H1 (cell line): ENCODE data around the gene CDK5RAP2. TPM values are rescaled to one million over a fixed set of nuclear protein-coding genes. Genes with fewer than 3 reads are reported as not detected.

Experiments used
- CTCF ChIA-PET: fragments of 300-600 bp; sonication (Branson Sonifier 250); formaldehyde crosslinking; loops from one replicate; lab custom pipeline; 2021; ENCODE audit not compliant: partially characterized antibody; lab: Charles Lee
- POLR2A ChIA-PET: fragments of 300-600 bp; sonication (Branson Sonifier 250); formaldehyde crosslinking; loops from one replicate; lab custom pipeline; 2021; ENCODE audit warnings: inconsistent platforms; ENCODE audit not compliant: partially characterized antibody; lab: Charles Lee
- DNase-seq, 2 experiments: peaks; one replicate each; pipeline versions ENCODE4 v3.0.0 to v3.0.0-alpha.2; 2010 to 2022; ENCODE audit warnings: low spot score in 2 of 2, low read depth in 1 of 2, mixed read lengths in 1 of 2
- FAIRE-seq: peaks from 2 replicates; lab custom pipeline; 2011; peaks lifted over from hg19 to GRCh38; lab: Jason Lieb, UNC
- H2AFZ ChIP-seq: 2 replicates; pipeline ENCODE4 v1.8.1; 2012; ENCODE audit warnings: low read length, inconsistent platforms
- H2AK5ac ChIP-seq: 2 replicates; pipeline ENCODE4 v1.6.1; 2013; ENCODE audit warnings: low read depth, low read length
- H2BK120ac ChIP-seq: replicated peaks from 2 replicates; pipeline ENCODE3; 2013; ENCODE audit warnings: low read depth, low read length, inconsistent platforms
- H2BK12ac ChIP-seq: 2 replicates; pipeline ENCODE4 v1.6.1; 2013; ENCODE audit warnings: low read depth, low read length
- H2BK15ac ChIP-seq: 2 replicates; pipeline ENCODE4 v1.6.1; 2013; ENCODE audit warnings: low read length
- H2BK20ac ChIP-seq: 2 replicates; pipeline ENCODE4 v1.6.1; 2013; ENCODE audit warnings: low read length
- H2BK5ac ChIP-seq: 2 replicates; pipeline ENCODE4 v1.6.1; 2013; ENCODE audit warnings: low read depth, low read length
- H3K14ac ChIP-seq: 2 replicates; pipeline ENCODE4 v1.6.1; 2013; ENCODE audit warnings: inconsistent platforms; ENCODE audit not compliant: insufficient read length
- H3K18ac ChIP-seq: 2 replicates; pipeline ENCODE4 v1.6.1; 2013; ENCODE audit warnings: low read length; ENCODE audit errors: extremely low read depth
- H3K23ac ChIP-seq: 2 replicates; pipeline ENCODE4 v1.6.1; 2013; ENCODE audit warnings: inconsistent platforms; ENCODE audit not compliant: insufficient read length
- H3K23me2 ChIP-seq: 2 replicates; pipeline ENCODE4 v1.6.1; 2013; ENCODE audit warnings: low read depth, low read length
- H3K27ac ChIP-seq: 2 replicates; pipeline ENCODE4 v1.6.1; 2011; ENCODE audit warnings: low read depth, low read length, inconsistent platforms
- H3K27me3 ChIP-seq, 4 experiments: replicated peaks in 1 of 4; 1 replicate in 1 of 4; 2 replicates in 3 of 4; pipeline versions ENCODE4 v1.6.1 to v1.8.1; 2011 to 2013; ENCODE audit warnings: low read length in 3 of 4, mild to moderate bottlenecking in 3 of 4, inconsistent platforms in 2 of 4, mixed read lengths in 2 of 4, moderate library complexity in 1 of 4; ENCODE audit not compliant: control insufficient read depth in 3 of 4, insufficient read depth in 3 of 4; ENCODE audit errors: extremely low read depth in 1 of 4
- H3K36me3 ChIP-seq, 4 experiments: 2 replicates each; pipeline versions ENCODE4 v1.6.1 to v1.8.1; 2011 to 2013; ENCODE audit warnings: mild to moderate bottlenecking in 4 of 4, low read length in 3 of 4, moderate library complexity in 2 of 4, control low read depth in 1 of 4, inconsistent platforms in 1 of 4; ENCODE audit not compliant: insufficient read depth in 4 of 4, control insufficient read depth in 2 of 4
- H3K4ac ChIP-seq: replicated peaks from 2 replicates; pipeline ENCODE3; 2013; ENCODE audit warnings: low read length, low read depth, mixed read lengths, inconsistent platforms; ENCODE audit not compliant: insufficient read length
- H3K4me1 ChIP-seq, 4 experiments: replicated peaks in 1 of 4; 1 replicate in 1 of 4; 2 replicates in 3 of 4; pipeline versions ENCODE4 v1.6.1 to v1.8.1; 2011 to 2013; ENCODE audit warnings: low read length in 3 of 4, inconsistent platforms in 2 of 4, mixed read lengths in 1 of 4; ENCODE audit not compliant: insufficient read depth in 4 of 4, control insufficient read depth in 3 of 4
- H3K4me2 ChIP-seq, 2 experiments: 2 replicates each; pipeline versions ENCODE4 v1.6.1 to v1.8.1; 2011 to 2013; ENCODE audit warnings: low read depth in 2 of 2, low read length in 2 of 2, control low read depth in 1 of 2, inconsistent platforms in 1 of 2, mild to moderate bottlenecking in 1 of 2; ENCODE audit not compliant: insufficient read depth in 1 of 2
- H3K4me3 ChIP-seq, 4 experiments: fragments of 200-600, 300-600 bp in 1 of 4; sonication (generic), shearing (Covaris generic), sonication (Bioruptor Twin) in 1 of 4; 2 replicates each; pipeline versions ENCODE4 v1.5.1 to v1.8.1; 2011 to 2016; ENCODE audit warnings: low read length in 4 of 4, low read depth in 3 of 4, control low read depth in 2 of 4, inconsistent platforms in 2 of 4, mild to moderate bottlenecking in 2 of 4, mixed read lengths in 1 of 4, moderate library complexity in 1 of 4; ENCODE audit not compliant: insufficient read depth in 2 of 4; ENCODE audit errors: extremely low read depth in 1 of 4
- H3K56ac ChIP-seq: replicated peaks from 2 replicates; pipeline ENCODE3; 2013; ENCODE audit warnings: low read depth, mild to moderate bottlenecking, mixed read lengths, low read length, inconsistent platforms; ENCODE audit not compliant: insufficient read length
- H3K79me1 ChIP-seq: 2 replicates; pipeline ENCODE4 v1.6.1; 2013; ENCODE audit warnings: low read depth, low read length, control low read depth
- H3K79me2 ChIP-seq, 2 experiments: 2 replicates each; pipeline versions ENCODE4 v1.6.1 to v1.8.1; 2012 to 2013; ENCODE audit warnings: low read length in 2 of 2, mild to moderate bottlenecking in 2 of 2, inconsistent platforms in 1 of 2; ENCODE audit not compliant: insufficient read depth in 2 of 2, control insufficient read depth in 1 of 2
- H3K9ac ChIP-seq, 4 experiments: replicated peaks in 1 of 4; 1 replicate in 1 of 4; 2 replicates in 3 of 4; pipeline versions ENCODE4 v1.6.1 to v1.8.1; 2011 to 2013; ENCODE audit warnings: low read depth in 3 of 4, low read length in 3 of 4, control low read depth in 2 of 4, mild to moderate bottlenecking in 2 of 4, moderate library complexity in 2 of 4, inconsistent platforms in 1 of 4; ENCODE audit errors: extremely low read depth in 1 of 4
- H3K9me3 ChIP-seq, 2 experiments: 2 replicates each; pipeline versions ENCODE4 v1.6.1 to v1.8.1; 2012 to 2013; ENCODE audit warnings: mild to moderate bottlenecking in 2 of 2, moderate library complexity in 2 of 2, control low read depth in 1 of 2, inconsistent platforms in 1 of 2, low read depth in 1 of 2, low read length in 1 of 2, mixed read lengths in 1 of 2; ENCODE audit not compliant: insufficient read depth in 2 of 2
- H4K20me1 ChIP-seq, 2 experiments: replicated peaks in 1 of 2; 2 replicates each; pipeline versions ENCODE3 to v1.8.1; 2011 to 2013; ENCODE audit warnings: inconsistent platforms in 2 of 2, low read length in 2 of 2, mild to moderate bottlenecking in 1 of 2; ENCODE audit not compliant: insufficient read depth in 2 of 2, control insufficient read depth in 1 of 2
- H4K5ac ChIP-seq: 2 replicates; pipeline ENCODE4 v1.6.1; 2013; ENCODE audit warnings: low read length, low read depth, mixed read lengths, inconsistent platforms; ENCODE audit not compliant: insufficient read length
- H4K8ac ChIP-seq: 2 replicates; pipeline ENCODE4 v1.8.0; 2013; ENCODE audit warnings: mild to moderate bottlenecking, moderate library complexity, low read length, inconsistent platforms; ENCODE audit not compliant: insufficient read depth; ENCODE audit errors: extremely low read depth
- H4K91ac ChIP-seq: replicated peaks from 2 replicates; pipeline ENCODE3; 2013; ENCODE audit warnings: low read length, mixed read lengths, inconsistent platforms; ENCODE audit not compliant: insufficient read length
- KDM1A ChIP-seq: fragments of 200-600, 300-600 bp; sonication (generic); IDR thresholded peaks from 2 replicates; pipeline ENCODE4 v1.7.1; 2016; ENCODE audit warnings: mild to moderate bottlenecking, low read length, borderline replicate concordance
- RAD21 ChIP-seq, 2 experiments: IDR thresholded peaks in 1 of 2; conservative IDR thresholded peaks in 1 of 2; 2 replicates each; pipeline ENCODE4 v1.6.1; 2011; ENCODE audit warnings: low read depth in 2 of 2, low read length in 2 of 2, improper control_type of control experiment in 1 of 2, inconsistent platforms in 1 of 2, mild to moderate bottlenecking in 1 of 2, moderate library complexity in 1 of 2
- WGBS, 2 experiments: shearing (Covaris generic) in 1 of 2; methylation state at CpG; one replicate each; pipeline versions ENCODE4 v1.1.6 to v1.1.7; 2013 to 2015; ENCODE audit warnings: low lambda C conversion rate in 2 of 2, mixed read lengths in 2 of 2, inconsistent platforms in 1 of 2, low coverage in 1 of 2, missing lambda C conversion rate in 1 of 2; ENCODE audit not compliant: insufficient replicate concordance in 2 of 2, insufficient coverage in 1 of 2, insufficient read length in 1 of 2; ENCODE audit errors: extremely low coverage in 1 of 2, missing lambda C conversion rate in 1 of 2; 5-methylcytosine and 5-hydroxymethylcytosine counted together
- polyA plus RNA-seq, 7 experiments: library from polyadenylated mRNA; depleted of rRNA in 3 of 7; stranded (reverse) in 5 of 7; unstranded in 2 of 7; fragments of >200 nt in 5 of 7; fragments of 200-250 nt in 2 of 7; gene quantifications; 1 replicate in 5 of 7; 2 replicates in 1 of 7; 4 replicates in 1 of 7; pipeline versions ENCODE4 v1.2.1 to v1.2.3, GENCODE V29; 2011 to 2013; ENCODE audit warnings: missing spikeins in 2 of 7, mixed read lengths in 2 of 7
- total RNA-seq: library from RNA; stranded (reverse); fragmentation: NEBNext Ultra II Directional; extraction: Animal tissue kit (Norgen Biotek cat#: 25700); gene quantifications from 2 replicates; pipeline ENCODE4 v1.2.1, GENCODE V29; 2021
- TF ChIP-seq, protein P1 (sequence below): IDR thresholded peaks from 2 replicates; pipeline ENCODE4 v1.6.1; 2011; ENCODE audit warnings: low read length, improper control_type of control experiment

Gene CDK5RAP2
- total and polyA plus RNA-seq, 2 of the 8 experiments (the other 6 are each of a cell fraction or from before 2014, with no cell fraction given), result 19.8 to 49.4 TPM

GRCh38 chr9:120360046-120360445 is 219.9 kb downstream of the CDK5RAP2 start:
- Histone ChIP-seq H3K18ac (no peak overlapping the region), H2BK20ac (no peak overlapping the region), H3K4me1 (no peaks in the 10 kb centered on the region), H3K9me3 (no peaks in the 10 kb centered on the region), H3K27me3 (no peaks in the 10 kb centered on the region)
- TF ChIP-seq, protein P1, sequence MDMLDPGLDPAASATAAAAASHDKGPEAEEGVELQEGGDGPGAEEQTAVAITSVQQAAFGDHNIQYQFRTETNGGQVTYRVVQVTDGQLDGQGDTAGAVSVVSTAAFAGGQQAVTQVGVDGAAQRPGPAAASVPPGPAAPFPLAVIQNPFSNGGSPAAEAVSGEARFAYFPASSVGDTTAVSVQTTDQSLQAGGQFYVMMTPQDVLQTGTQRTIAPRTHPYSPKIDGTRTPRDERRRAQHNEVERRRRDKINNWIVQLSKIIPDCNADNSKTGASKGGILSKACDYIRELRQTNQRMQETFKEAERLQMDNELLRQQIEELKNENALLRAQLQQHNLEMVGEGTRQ, result no peak
- TF ChIP-seq KDM1A, result no peak
- TF ChIP-seq RAD21 (IDR thresholded peaks at IDR 0.05 in 1 of 2, conservative IDR thresholded peaks at IDR 0.05 in 1 of 2; ENCODE audit: low read depth in 2 of 2, low read length in 2 of 2), result no peak
- TF ChIP-seq, all 59 proteins: peak for 0
- H2AK5ac ChIP-seq, result no peak overlapping the region
- no peak overlapping the region for H3K4ac ChIP-seq
- H4K20me1 ChIP-seq, result no peaks in the 10 kb centered on the region
- POLR2A ChIA-PET, result interaction anchor here (1.2 kb wide), 1 partner anchor 11 kb away, joined by 4 read pairs; no protein-coding TSS in a partner anchor
- no peak overlapping the region for H4K91ac ChIP-seq
- no peak overlapping the region for H3K4me3 ChIP-seq
- H3K79me2 ChIP-seq, result no peaks in the 10 kb centered on the region
- 89% methylated on average over 4 of the region's 4 CpGs; no CpG with 5 or more reads in 1 of the 2 experiments for WGBS, 2 experiments
- no peak overlapping the region for H4K8ac ChIP-seq
- no peak overlapping the region for H3K23ac ChIP-seq
- H2BK15ac ChIP-seq, result no peak overlapping the region
- no peak overlapping the region for H3K27ac ChIP-seq
- H2AFZ ChIP-seq, result no peak overlapping the region
- DNase-seq, result no peak
- no peak overlapping the region for H3K14ac ChIP-seq
- no peak overlapping the region for H2BK5ac ChIP-seq
- CTCF ChIA-PET, result interaction anchor here (1.2 to 2.6 kb wide), 3 partner anchors 8 to 117 kb away, joined by 5 to 13 read pairs (median 5); no protein-coding TSS in a partner anchor
- H3K79me1 ChIP-seq, result no peaks in the 10 kb centered on the region
- H4K5ac ChIP-seq, result no peak overlapping the region
- H3K4me2 ChIP-seq, result no peak overlapping the region
- H2BK12ac ChIP-seq, result no peak overlapping the region
- no peak overlapping the region for H3K9ac ChIP-seq
- H3K56ac ChIP-seq, result no peak overlapping the region
- no peak for FAIRE-seq
- no peak overlapping the region for H2BK120ac ChIP-seq
- H3K36me3 ChIP-seq, result no peaks in the 10 kb centered on the region
- H3K23me2 ChIP-seq, result no peaks in the 10 kb centered on the region; the same call in 1 of the 2 replicates
